RPMI7951 (cell line): ENCODE results near the gene FKBP7. TPM values are rescaled to one million over a fixed set of nuclear protein-coding genes. Genes with fewer than 3 reads are reported as not detected.
"Not testable (repeated sequence)": the region's sequence is repeated elsewhere in the genome, so short reads cannot be mapped to it uniquely, and the experiment has no call there.

Experiments used
- DNase-seq: peaks from one replicate; pipeline ENCODE4 v3.0.0-alpha.2; 2012; ENCODE audit warnings: low read depth
- total RNA-seq: library from RNA; depleted of rRNA; stranded (reverse); fragments of >200 nt; shearing (Covaris generic); gene quantifications from 2 replicates; pipeline ENCODE4 v1.2.3, GENCODE V29; 2014; rRNA removed

FKBP7 gene, protein sequence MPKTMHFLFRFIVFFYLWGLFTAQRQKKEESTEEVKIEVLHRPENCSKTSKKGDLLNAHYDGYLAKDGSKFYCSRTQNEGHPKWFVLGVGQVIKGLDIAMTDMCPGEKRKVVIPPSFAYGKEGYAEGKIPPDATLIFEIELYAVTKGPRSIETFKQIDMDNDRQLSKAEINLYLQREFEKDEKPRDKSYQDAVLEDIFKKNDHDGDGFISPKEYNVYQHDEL
- 50.8 and 60.6 TPM in 2 replicates for total RNA-seq

DNA sequence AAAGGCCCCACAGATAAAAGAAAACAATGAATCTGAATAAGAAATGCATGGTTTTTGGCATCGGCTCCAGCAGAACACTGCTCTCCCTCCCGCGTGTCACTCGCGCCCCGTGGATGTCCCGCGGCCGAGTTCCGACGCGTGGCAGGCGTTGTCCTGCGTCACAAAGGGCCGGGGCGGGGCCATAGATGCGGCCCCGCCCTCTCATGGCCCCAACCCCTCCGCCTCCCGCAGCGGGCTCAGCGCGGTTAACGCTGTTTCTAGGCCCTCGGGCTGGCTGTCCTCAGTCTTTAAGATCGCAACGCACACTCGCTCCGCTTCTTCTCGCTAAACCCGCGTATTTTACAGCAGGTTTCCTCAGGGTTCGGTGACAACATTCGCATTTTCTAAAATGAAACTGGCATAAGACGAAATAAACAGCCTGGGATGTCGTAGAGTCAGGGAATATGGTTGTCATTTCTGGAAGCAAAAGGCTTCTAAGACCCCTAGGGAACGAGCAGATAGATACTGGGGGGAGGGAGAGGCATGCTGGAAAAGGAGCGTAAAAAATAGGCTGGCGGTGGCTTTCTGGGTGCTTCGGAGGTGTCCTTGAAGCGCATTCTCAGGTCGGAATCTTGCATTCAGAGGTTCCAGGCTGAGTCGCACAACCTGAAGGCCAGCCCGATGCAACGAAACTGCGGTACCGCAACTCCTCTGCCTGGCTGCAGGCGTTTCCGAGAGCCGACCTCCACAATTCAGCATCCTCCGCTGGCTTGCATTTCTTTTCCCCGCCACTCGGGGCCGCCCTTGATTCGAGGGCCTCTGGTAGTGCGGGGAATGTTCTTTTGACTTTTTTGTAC is at the start of gene FKBP7:
Gene FKBP7, minus strand, starts transcription at position 162 of the 836 bp plus-strand sequence. Its CDS starts 101 bp downstream, at position 61.
- DNase-seq = peak; percentile 84

DNA sequence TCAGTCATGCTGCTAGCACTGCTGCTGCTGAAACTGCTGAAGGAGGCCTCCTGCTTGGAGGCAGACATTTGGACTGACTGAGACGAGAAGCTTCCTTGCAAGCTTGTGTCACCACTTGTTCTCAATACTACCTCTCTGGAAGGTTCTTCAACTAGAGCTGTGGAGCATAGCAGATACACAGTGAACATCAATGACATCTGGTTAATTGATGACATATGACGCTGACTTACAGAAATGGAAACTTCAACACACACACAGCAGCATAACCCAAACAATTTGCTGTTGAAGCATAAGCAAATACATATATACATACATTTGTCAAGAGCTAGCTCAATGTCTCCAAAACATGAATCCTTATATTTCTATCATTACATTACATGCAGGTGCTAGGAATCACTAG is 49.2 kb upstream of the FKBP7 start:
- no peak for DNase-seq

DNA sequence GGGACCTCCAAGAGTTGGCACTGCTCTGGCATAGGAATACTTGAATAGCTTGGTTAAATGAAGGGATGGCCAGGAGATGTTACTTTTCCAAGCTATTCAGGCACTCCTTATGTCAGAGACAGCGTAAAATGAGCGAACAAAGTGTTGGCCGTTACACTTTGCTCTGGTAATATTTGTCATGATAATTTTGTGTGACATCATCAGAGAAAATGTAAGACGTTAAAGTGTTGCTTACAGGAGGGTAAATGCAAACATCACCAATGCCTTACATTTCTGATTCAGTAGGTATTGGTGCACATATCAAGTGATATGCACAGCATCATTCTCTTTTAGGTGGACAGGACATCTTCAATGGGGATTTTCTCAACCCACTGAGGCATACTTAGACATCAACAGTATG is 47.9 kb upstream of the FKBP7 start:
- DNase-seq = no peak

DNA sequence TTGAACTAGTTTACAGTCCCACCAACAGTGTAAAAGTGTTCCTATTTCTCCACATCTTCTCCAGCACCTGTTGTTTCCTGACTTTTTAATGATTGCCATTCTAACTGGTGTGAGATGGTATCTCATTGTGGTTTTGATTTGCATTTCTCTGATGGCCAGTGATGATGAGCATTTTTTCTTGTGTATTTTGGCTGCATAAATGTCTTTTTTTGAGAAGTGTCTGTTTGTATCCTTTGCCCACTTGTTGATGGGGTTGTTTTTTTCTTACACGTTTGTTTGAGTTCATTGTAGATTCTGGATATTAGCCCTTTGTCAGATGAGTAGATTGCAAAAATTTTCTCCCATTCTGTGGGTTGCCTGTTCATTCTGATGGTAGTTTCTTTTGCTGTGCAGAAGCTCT is 47.1 kb upstream of the FKBP7 start:
- not testable (repeated sequence) for DNase-seq

DNA sequence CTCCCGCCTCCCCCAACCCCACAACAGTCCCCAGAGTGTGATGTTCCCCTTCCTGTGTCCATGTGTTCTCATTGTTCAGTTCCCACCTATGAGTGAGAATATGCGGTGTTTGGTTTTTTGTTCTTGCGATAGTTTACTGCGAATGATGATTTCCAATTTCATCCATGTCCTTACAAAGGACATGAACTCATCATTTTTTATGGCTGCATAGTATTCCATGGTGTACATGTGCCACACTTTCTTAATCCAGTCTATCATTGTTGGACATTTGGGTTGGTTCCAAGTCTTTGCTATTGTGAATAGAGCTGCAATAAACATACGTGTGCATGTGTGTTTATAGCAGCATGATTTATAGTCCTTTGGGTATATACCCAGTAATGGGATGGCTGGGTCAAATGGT is 46.6 kb upstream of the FKBP7 start:
- DNase-seq = not testable (repeated sequence)

DNA sequence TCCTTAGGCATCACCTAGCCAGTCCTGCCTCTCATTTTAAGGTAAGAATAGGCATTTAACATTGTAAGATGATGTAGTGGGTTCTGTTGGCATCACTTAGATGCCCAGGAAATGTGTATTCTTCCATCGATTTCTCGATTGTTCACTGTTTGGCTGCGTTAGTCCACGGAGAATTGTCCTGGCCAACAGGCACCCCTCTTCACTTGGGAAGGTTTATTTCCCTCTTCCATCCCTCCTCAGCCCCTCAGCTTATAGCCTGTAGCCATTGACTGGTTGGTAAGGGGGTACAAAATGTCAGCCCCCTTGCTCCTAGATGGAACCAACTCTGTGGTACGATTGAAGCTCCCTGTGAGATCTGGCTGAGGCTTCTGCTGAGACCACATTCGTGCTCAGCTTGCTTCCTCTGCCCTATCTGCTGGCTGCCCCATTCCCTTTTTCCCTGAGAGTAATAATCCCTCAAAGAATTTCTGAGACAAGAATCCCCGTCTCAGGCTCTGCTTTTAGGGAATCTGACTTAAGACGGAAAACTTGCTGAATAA is 45.3 kb upstream of the FKBP7 start:
- no peak for DNase-seq

DNA sequence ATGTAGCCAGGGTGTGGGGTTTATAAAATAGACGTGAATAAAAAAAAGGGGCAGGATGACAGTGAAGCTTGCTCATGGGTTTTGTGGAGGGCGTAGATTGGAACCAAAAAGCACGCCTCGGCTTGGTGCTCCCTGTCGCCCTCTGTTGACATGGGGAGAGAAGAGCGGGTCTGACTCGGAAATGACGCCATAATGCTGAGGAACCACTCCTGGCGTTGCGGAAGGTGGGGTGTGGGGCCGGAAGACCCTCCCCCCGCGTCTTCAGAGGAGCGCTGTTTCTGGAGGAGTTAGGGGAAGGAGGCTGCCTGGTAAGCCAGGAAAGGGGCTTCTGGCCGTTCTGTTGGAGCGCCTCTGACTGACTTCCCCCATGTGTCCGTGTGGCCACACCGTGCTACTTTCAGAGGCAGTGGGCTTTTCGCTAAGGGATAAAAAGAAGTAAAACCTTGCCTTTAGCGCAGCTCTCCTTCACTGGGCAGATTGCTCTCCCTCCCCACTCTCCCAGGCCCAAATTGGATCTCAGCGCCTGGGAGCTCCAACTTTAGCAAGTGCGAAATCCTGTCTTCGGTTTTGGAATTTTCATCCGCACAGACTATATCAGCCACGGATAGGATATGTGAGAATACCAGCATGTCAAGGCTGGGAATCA is 44.7 kb upstream of the FKBP7 start:
- peak; percentile 66 for DNase-seq

DNA sequence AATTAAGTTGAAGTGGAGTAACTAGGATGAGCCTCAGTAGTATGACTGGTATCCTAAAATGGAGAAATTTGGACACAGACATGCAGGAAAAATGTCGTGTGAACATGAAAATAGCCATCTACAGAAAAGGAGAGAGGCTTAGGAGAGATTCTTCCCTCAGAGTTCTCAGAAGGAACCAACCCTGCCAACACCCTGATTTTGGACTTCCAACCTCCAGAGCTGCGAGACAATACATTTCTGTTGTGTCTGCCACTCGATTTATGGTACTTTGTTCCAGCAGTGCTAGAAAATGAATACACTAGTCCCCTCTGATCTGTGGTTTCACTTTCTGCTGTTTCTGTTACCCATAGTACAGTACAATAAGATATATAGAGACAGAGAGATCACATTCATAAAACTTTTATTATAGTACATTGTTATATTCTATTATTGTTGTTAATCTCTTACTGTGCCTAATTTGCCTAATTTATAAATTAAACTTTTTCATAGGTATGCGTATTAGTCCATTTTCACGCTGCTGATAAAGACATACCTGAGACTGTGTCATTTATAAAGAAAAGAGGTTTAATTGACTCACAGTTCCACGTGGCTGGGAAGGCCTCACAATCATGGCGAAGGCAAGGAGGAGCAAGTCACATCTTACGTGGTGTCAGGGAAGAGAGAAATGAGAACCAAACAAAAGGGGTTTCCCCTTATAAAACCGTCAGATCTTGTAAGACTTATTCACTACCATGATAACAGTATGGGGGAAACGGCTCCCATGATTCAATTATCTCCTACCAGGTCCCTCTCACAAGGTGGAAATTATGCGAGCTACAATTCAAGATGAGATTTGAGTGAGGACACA is 43.1 kb upstream of the FKBP7 start:
- DNase-seq = no peak

DNA sequence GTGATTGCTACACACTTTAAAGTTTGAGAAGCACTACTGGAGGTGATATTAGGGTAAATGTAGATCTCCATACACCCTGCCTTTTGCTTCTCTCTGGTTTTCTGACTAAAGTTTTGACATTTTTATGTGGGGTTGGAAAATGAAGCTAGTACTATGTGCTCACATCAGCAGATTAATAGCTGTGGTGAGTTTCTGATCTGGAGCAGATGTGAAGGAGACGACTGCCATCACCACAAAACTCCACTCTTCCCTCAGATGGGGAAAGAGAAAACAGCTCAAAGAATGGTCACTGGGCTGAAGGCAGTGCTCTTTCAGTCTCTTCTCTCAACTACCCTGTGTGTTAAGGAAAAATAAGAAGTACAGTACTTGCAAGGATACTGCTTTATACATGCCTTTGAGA is 39.1 kb upstream of the FKBP7 start:
- no peak for DNase-seq

DNA sequence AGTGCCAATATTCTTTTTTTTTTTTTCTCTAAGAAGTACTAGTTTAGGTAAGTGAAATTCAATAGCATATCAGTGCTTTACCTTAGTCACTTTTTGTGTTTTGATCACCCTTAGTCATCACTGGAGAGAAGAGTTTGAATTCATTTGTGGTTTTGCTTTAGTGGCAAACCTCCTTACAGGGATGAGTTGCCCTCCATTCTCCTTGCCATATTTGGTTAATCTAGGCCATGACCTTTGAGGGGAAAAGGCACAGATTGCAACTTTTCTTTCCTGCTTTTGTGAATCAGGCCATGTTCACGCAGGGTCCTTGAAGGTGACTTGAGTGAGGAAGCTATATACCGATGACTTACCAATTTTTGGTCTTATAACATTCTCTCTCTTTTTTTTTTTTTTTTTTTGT is 36.3 kb upstream of the FKBP7 start:
- peak; percentile 92 for DNase-seq

DNA sequence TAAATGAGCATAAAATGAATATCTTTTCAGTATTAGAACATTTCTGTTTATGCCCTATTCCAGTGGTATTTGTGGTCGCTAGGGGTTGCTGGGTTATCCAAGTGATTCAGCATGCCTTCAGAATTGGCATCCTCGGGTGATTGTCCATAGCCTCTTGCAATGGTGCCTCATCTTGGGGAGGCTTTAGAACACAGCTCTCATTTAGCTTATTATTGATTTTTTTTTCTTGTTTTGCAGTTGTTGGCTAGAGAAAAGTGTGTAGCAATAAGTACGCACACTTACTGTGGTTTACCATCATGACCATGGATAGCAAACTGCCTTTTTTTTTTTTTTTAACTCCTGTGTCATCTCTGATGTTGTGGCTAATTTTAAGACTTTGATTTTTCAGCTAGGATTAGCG is 35.5 kb upstream of the FKBP7 start:
- peak; percentile 74 for DNase-seq

DNA sequence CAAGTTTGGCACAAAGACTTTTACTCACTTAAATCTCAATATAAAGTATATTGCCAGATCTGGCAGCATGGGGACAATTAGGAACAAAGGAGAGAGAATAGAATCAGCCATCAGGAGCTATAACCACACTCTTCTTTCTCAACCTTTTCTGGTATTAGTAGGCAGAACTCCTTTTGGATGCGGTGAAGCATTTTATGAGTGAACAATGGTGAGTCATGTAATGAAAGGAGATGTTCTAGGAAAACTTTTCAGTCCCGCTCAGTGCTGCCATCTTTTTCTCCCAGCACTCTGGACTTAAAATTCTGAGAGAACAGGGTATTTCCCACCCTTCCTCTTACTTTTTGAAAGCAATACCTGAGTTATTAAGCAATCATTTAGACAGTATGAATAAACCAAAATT is 34.1 kb upstream of the FKBP7 start:
- peak; percentile 82 for DNase-seq

DNA sequence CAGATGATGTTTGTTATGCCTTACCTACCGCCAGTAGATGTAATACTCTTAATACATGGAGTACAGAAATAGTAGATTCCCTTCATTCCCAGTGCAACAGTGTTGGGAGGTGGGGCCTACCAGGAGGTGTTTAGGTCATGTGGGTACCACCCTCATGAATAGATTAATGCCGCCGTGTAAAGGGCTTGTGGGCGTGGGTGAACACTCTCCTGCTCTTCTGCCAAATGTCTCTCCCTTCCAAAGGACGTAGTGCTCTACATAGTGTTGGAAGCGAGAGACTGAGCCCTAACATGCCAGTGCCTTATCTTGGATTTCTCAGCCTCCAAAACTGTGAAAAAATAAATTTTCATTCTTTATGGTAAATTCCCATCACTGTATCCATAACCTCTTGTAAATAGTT is 32.0 kb upstream of the FKBP7 start:
- DNase-seq = no peak

DNA sequence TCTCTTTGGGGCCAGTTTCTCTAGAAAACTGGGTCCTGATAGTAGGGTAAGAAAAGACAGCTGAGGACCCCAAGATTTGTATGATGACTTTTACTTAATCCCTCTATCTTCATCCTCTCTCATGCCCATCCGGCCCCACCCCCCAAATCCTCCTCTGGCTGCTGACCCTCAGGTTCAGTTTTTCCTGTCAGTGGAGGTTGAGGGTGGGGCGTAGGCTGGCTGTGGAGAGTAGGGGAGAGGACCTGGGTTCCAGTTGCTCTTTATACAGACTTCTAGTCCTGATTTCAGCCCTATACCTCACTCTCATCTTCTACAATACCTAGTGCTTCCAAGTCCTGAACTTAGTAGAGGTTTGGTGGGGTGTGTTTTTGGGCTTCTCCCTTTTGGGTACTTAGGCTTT is 30.2 kb upstream of the FKBP7 start:
- no peak for DNase-seq

DNA sequence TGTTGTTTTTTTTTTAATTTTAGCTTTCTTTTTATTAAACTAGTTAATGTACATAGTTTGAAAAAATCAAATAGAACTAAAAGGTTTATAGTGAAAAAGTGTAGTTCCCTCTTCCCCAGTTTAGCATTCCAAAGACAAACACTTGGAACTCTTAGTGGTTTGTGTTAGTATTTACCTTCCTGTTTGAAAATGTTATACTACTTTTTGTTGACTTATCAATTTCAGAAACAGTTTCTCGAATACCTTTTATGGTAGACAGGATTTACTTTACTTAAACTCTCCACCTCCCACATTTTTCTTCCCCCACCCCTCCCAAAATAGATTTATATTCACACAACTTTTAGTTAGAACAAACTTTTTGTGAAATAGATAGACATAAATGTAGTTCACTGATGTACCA is 28.5 kb upstream of the FKBP7 start:
- no peak for DNase-seq

DNA sequence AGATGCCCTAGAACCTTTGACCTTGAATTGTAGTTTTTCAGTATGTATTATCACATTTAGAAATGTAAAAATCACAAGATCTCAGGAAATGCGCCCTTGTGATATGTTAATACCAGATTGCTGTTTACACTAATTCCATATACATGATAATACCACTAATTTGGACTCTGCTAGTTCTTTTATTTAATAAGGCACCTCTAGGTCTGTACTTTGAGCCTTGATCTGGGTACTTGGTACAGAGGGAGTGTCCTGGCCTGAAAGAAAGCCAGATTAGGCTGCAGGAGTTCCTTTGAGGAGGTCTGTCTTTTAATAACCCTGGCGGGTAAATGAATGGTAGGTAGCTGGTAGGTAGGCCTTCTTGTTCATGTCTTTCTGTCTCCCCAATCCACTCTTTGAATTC is 28.1 kb upstream of the FKBP7 start:
- no peak for DNase-seq

DNA sequence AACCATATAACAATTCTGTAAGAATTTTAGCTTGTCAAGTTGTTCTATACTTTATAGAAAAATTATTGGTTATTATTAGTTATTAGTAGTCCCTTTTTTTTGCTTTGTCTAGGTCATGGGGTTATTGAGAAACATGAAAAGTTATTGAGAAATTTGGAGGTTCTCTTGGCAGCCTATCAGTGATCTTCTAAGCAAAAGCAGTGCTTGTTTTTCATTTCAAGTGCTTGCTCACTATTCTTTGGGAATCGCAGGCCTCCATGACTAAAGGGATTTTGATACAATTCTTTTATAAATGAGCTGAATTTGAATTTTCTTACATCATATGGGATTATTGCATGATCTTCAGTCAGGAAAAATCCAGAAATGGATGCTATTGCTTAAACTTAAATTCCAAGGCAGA is 27.7 kb upstream of the FKBP7 start:
- DNase-seq = no peak

DNA sequence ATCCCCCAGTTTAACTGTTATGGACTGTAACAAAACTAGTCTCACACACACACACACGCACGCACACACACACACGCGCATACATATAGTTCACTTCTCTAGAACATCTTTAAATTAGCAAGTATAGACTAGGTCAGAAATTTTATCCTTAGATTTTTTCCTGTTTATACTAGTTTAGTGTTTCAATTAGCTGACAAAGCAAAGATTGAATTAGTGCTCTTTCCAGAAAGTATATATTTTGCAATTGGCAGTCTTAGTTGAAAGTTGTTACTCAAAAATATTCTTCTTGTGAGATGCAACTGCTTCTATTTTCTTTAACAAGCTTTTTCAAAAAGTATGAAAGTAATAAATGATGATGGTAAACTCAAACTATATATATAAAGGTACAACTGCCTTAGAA is 24.4 kb upstream of the FKBP7 start:
- DNase-seq = no peak

DNA sequence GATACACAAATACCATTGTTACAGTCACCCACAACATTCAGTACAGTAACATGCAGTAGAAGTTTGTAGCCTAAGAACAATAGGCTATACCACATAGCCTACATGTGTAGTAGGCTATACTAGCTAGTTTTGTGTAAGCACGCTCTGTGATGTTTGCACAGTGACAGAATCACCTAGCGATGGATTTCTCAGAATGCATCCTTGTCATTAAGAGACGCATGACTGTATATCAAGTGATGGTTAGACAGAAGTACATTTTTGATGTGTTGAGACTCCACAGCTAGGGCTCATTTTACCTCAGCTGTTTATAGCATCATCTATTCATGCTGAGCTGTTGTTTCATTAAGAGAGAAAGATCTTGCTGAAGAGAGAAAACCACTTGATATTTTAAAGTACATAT is 21.2 kb upstream of the FKBP7 start:
- DNase-seq = no peak

DNA sequence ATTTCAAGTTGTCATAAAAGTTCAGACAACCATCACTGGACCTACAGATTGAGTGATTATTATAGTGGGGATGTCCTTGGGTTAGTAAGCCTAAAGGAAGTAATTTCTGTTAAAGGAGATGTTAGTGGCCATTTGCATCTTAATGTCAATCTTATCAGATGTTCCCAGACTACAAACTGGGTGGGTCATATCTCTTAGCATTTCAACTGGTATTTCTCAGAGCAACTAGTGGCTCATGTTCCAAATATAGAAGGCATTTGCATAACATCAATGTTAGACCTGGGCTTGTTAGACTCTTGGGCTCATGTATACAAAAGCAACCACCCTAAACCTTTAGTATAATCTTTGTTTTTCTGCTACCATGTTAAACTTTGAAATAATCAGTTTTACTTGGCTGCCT is 19.7 kb upstream of the FKBP7 start:
- DNase-seq = no peak

DNA sequence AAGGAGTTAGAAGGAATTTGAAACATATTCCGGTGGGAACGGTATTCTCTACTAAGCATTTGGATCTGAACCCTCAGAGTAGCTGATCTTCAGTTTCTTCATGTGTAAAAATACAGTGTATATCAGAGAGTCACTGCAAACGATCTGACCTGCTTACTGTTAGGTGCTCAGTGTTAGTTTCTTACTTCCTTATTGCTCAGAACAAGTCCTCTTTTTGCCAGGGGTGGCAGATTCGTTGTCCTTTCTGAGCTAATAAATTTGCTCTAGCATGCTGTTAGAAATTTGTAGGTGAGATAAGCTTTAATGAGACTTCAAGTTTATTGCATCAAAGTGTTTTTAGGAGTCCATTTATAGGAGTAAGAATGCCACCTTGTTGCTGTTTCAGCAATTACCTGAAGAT is 17.6 kb upstream of the FKBP7 start:
- DNase-seq = no peak

DNA sequence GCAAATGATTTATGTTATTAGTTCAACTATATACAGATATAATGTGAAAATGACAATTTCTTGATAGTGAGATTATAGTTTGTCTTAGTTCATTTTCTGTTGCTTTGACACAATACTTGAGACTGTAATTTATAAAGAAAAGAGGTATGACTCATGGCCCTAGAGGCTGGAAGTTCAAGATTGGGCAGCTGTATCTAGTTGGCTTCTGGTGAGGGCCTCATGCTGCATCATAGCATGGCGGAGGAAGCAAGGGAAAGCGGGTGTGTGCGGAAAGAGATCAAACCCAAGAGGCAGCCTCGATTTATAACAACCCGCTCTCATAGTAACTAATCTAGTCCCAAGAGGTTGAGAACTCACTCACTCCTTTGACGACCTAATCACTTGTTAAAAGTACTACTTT is 13.2 kb upstream of the FKBP7 start:
- peak; percentile 24 for DNase-seq
